Cardiac muscle cell (in vitro differentiated cells and primary cell): Measurements from ENCODE around the gene PEX14. TPM values are rescaled to one million over a fixed set of nuclear protein-coding genes. Genes with fewer than 3 reads are reported as not detected.

Experiments
- DNase-seq, 2 donors: peaks; one replicate each; pipeline versions ENCODE4 v3.0.0 to v3.0.0-alpha.2; 2010 to 2017; ENCODE audit warnings: low read depth in 1 of 2, low spot score in 1 of 2
- H3K27ac ChIP-seq: fragments of 200-600 bp; sonication (generic); 2 replicates; pipeline ENCODE4 v1.5.1; 2016
- H3K27me3 ChIP-seq: fragments of 200-600 bp; sonication (generic); 2 replicates; pipeline ENCODE4 v1.6.0; 2016; ENCODE audit warnings: control low read depth
- H3K36me3 ChIP-seq: fragments of 200-600 bp; sonication (generic); 2 replicates; pipeline ENCODE4 v1.5.1; 2016; ENCODE audit warnings: control low read depth
- H3K4me1 ChIP-seq: fragments of 200-600 bp; sonication (generic); 2 replicates; pipeline ENCODE4 v1.8.1; 2017; ENCODE audit warnings: low read depth, mild to moderate bottlenecking, mixed run types
- H3K4me3 ChIP-seq: fragments of 200-600 bp; sonication (generic); 2 replicates; pipeline ENCODE4 v1.5.1; 2016; ENCODE audit warnings: mild to moderate bottlenecking
- H3K9me3 ChIP-seq: fragments of 200-600 bp; sonication (generic); 2 replicates; pipeline ENCODE4 v1.5.1; 2017; ENCODE audit warnings: low read depth, mild to moderate bottlenecking, control low read depth
- CTCF ChIP-seq: IDR thresholded peaks from 2 replicates; pipeline ENCODE4 v1.5.1; 2012; ENCODE audit warnings: low read depth, mild to moderate bottlenecking, low read length
- polyA plus RNA-seq: library from polyadenylated mRNA; unstranded; fragments of >200 nt; fragmentation: Nextera tagmentation; extraction: Ambion mirVana; gene quantifications from 2 replicates; pipeline ENCODE4 v1.2.1, GENCODE V29; 2016
- total RNA-seq: library from RNA; depleted of rRNA; stranded (reverse); fragments of >200 nt; gene quantifications from 2 replicates; pipeline ENCODE4 v1.2.3, GENCODE V29; 2016

The PEX14 gene
- total and polyA plus RNA-seq, 2 experiments from 2014 or later = 25.0 to 32.1 TPM

- Histone ChIP-seq H3K36me3 (no peaks in the 10 kb centered on the region), H3K27ac (no peak overlapping the region), H3K27me3 (no peaks in the 10 kb centered on the region), H3K4me1 (peaks cover 25% of the 10 kb centered on the region), H3K4me3 (no peak overlapping the region), H3K9me3 (no peaks in the 10 kb centered on the region)
- no peak for DNase-seq
- no peak for TF ChIP-seq CTCF
These were observed 38.4 kb downstream of the PEX14 start for GRCh38 chr1:10513199-10513598.

GRCh38 chr1:10514490-10515235 is 39.9 kb downstream of the PEX14 start:
- peaks cover 33% of the 10 kb centered on the region for H3K4me1 ChIP-seq
- H3K27me3 ChIP-seq = no peaks in the 10 kb centered on the region
- peak; percentile 49 to 59 for DNase-seq
- no peaks in the 10 kb centered on the region for H3K36me3 ChIP-seq
- H3K27ac ChIP-seq = no peak overlapping the region
- H3K4me3 ChIP-seq = no peak overlapping the region
- H3K9me3 ChIP-seq = no peaks in the 10 kb centered on the region
- TF ChIP-seq CTCF = peak; percentile 45

- no peak overlapping the region for H3K27ac ChIP-seq
- H3K36me3 ChIP-seq = no peaks in the 10 kb centered on the region
- no peaks in the 10 kb centered on the region for H3K27me3 ChIP-seq
- DNase-seq = no peak
- H3K4me3 ChIP-seq = no peak overlapping the region
- TF ChIP-seq CTCF = no peak
- H3K9me3 ChIP-seq = no peaks in the 10 kb centered on the region
- peaks cover 34% of the 10 kb centered on the region for H3K4me1 ChIP-seq
These were observed 40.7 kb downstream of the PEX14 start for GRCh38 chr1:10515301-10515975.

GRCh38 chr1:10515976-10516750 is 41.4 kb downstream of the PEX14 start:
- DNase-seq = no peak
- Histone ChIP-seq H3K27ac (no peak overlapping the region), H3K36me3 (no peaks in the 10 kb centered on the region), H3K27me3 (no peaks in the 10 kb centered on the region), H3K4me3 (no peak overlapping the region), H3K4me1 (peaks cover 34% of the 10 kb centered on the region), H3K9me3 (no peaks in the 10 kb centered on the region)
- no peak for TF ChIP-seq CTCF

- Histone ChIP-seq H3K36me3 (no peaks in the 10 kb centered on the region), H3K27me3 (no peaks in the 10 kb centered on the region), H3K4me1 (peaks cover 33% of the 10 kb centered on the region), H3K9me3 (no peaks in the 10 kb centered on the region), H3K4me3 (no peak overlapping the region), H3K27ac (no peak overlapping the region)
- DNase-seq = no peak
- TF ChIP-seq CTCF = no peak
These were observed 42.4 kb downstream of the PEX14 start for GRCh38 chr1:10516925-10517676.
